GM21723 (cell line): ENCODE data around the gene SGTB.

ENCODE experiments used
- ATAC-seq: cut with Tn5 transposase; IDR thresholded peaks from one replicate; pipeline ENCODE4 v1.9.1; 2021; ENCODE audit warnings: mild to moderate bottlenecking, moderate library complexity; ENCODE audit not compliant: unreplicated experiment

The SGTB gene

GRCh38 chr5:65721720-65722574, at the start of gene SGTB, which contains the start of gene NLN:
Gene SGTB, minus strand, starts transcription at chr5:65722109. Its CDS starts 1,302 bp downstream, at chr5:65720807.
Gene NLN, plus strand, starts transcription at chr5:65722205. Its CDS starts 169 bp downstream, at chr5:65722374.
- peak; percentile 91 for ATAC-seq

- ATAC-seq = no peak
Measured at GRCh38 chr5:65771266-65771665, 49.4 kb upstream of the SGTB start.

- no peak for ATAC-seq
Measured at GRCh38 chr5:65769539-65769938, 47.6 kb upstream of the SGTB start.

GRCh38 chr5:65768723-65769346, 46.9 kb upstream of the SGTB start:
- ATAC-seq = no peak

- ATAC-seq = no peak
Measured at GRCh38 chr5:65767565-65767964, 45.7 kb upstream of the SGTB start.

GRCh38 chr5:65766781-65767180, 44.9 kb upstream of the SGTB start:
- no peak for ATAC-seq

- ATAC-seq = no peak
Measured at GRCh38 chr5:65766175-65766574, 44.3 kb upstream of the SGTB start.

GRCh38 chr5:65765582-65765981, 43.7 kb upstream of the SGTB start:
- ATAC-seq = no peak

- no peak for ATAC-seq
Measured at GRCh38 chr5:65762234-65762633, 40.3 kb upstream of the SGTB start.

GRCh38 chr5:65760504-65761275, 38.8 kb upstream of the SGTB start:
- peak; percentile 67 for ATAC-seq

GRCh38 chr5:65758546-65759144, 36.7 kb upstream of the SGTB start:
- no peak for ATAC-seq

GRCh38 chr5:65753189-65753588, 31.3 kb upstream of the SGTB start:
- no peak for ATAC-seq

GRCh38 chr5:65750938-65751337, 29.0 kb upstream of the SGTB start:
- no peak for ATAC-seq

- ATAC-seq = no peak
Measured at GRCh38 chr5:65749956-65750355, 28.0 kb upstream of the SGTB start.

- no peak for ATAC-seq
Measured at GRCh38 chr5:65749221-65749844, 27.4 kb upstream of the SGTB start.

- ATAC-seq = peak; percentile 87
Measured at GRCh38 chr5:65742565-65743231, 20.8 kb upstream of the SGTB start.

GRCh38 chr5:65739162-65739561, 17.3 kb upstream of the SGTB start:
- no peak for ATAC-seq

GRCh38 chr5:65738305-65738704, 16.4 kb upstream of the SGTB start:
- ATAC-seq = no peak

- ATAC-seq = no peak
Measured at GRCh38 chr5:65737842-65738241, 15.9 kb upstream of the SGTB start.

GRCh38 chr5:65736011-65736410, 14.1 kb upstream of the SGTB start:
- no peak for ATAC-seq
